Measurements from ENCODE around the gene KLHL42. TPM values are rescaled to one million over a fixed set of nuclear protein-coding genes. Genes with fewer than 3 reads are reported as not detected.
"Not testable (repeated sequence)": the region's sequence is repeated elsewhere in the genome, so short reads cannot be mapped to it uniquely, and the experiment has no call there.

KLHL42 gene
- total and polyA plus RNA-seq, 2 experiments from 2014 or later = 7.6 to 33.2 TPM

DNA sequence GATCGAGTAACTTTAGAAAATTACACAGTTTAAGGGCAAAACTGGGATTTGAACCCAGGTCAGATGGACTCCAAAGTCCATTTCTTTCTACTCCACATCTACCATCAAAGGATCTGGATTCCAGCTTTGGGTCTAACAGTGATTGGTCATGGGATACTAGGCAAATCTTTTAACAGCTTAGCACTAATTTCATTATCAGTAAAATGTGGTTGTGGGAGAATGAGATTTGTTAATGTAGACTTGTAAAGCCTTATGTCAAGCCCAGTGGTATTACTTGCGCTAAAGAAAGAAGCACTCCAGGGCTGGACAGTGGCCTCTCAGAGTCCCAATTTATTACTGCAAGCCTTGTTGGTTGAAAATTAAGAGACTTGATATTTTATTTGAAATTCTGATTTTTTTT, 65.2 kb downstream of the KLHL42 start (continued):
- TF ChIP-seq, protein P1, sequence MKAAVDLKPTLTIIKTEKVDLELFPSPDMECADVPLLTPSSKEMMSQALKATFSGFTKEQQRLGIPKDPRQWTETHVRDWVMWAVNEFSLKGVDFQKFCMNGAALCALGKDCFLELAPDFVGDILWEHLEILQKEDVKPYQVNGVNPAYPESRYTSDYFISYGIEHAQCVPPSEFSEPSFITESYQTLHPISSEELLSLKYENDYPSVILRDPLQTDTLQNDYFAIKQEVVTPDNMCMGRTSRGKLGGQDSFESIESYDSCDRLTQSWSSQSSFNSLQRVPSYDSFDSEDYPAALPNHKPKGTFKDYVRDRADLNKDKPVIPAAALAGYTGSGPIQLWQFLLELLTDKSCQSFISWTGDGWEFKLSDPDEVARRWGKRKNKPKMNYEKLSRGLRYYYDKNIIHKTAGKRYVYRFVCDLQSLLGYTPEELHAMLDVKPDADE (IDR thresholded peaks at IDR 0.05) = no peak
- TF ChIP-seq CREB1 (CRISPR knock-in tag; IDR thresholded peaks at IDR 0.05; ENCODE audit: low read depth) = no peak
- TF ChIP-seq, protein P2, sequence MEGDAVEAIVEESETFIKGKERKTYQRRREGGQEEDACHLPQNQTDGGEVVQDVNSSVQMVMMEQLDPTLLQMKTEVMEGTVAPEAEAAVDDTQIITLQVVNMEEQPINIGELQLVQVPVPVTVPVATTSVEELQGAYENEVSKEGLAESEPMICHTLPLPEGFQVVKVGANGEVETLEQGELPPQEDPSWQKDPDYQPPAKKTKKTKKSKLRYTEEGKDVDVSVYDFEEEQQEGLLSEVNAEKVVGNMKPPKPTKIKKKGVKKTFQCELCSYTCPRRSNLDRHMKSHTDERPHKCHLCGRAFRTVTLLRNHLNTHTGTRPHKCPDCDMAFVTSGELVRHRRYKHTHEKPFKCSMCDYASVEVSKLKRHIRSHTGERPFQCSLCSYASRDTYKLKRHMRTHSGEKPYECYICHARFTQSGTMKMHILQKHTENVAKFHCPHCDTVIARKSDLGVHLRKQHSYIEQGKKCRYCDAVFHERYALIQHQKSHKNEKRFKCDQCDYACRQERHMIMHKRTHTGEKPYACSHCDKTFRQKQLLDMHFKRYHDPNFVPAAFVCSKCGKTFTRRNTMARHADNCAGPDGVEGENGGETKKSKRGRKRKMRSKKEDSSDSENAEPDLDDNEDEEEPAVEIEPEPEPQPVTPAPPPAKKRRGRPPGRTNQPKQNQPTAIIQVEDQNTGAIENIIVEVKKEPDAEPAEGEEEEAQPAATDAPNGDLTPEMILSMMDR (conservative IDR thresholded peaks at IDR 0.05; ENCODE audit: low read depth in 2 of 2) = no peak
- TF ChIP-seq POLR2AphosphoS5 (IDR thresholded peaks at IDR 0.05; ENCODE audit: low read depth) = no peak
- no peak for TF ChIP-seq EZH2phosphoT487 (IDR thresholded peaks at IDR 0.05; ENCODE audit: unreplicated experiment)
- TF ChIP-seq JUNB (IDR thresholded peaks at IDR 0.05; ENCODE audit: unreplicated experiment) = no peak
- no peak for TF ChIP-seq ZNF331 (CRISPR knock-in tag; IDR thresholded peaks at IDR 0.05; ENCODE audit: low read depth)
- no peak for TF ChIP-seq ZNF114 (CRISPR knock-in tag; IDR thresholded peaks at IDR 0.05)
- no peak for TF ChIP-seq EZH2 (IDR thresholded peaks at IDR 0.05; ENCODE audit: low read depth, unreplicated experiment)

DNA sequence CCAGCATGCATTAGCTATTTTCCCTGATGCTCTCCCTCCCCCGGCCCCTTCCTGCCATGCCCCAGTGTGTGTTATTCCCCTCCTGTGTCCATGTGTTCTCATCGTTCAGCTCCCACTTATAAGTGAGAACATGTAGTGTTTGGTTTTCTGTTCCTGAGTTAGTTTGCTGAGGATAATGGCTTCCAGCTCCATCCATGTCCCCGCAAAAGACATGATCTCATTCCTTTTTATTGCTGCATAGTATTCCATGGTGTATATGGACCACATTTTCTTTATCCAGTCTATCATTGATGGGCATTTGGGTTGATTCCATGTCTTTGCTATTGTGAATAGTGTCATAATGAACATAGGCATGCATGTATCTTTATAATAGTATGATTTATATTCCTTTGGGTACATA, 65.7 kb downstream of the KLHL42 start:
- not testable (repeated sequence) for H3K79me2 ChIP-seq (replicated peaks; ENCODE audit: insufficient read depth); H3K27me3 ChIP-seq (ENCODE audit: insufficient read depth); H3K27me3 Mint-ChIP-seq (ENCODE audit: insufficient read depth, low read depth, poor library complexity); H3K9me3 Mint-ChIP-seq; H4K20me1 ChIP-seq (replicated peaks; ENCODE audit: insufficient read depth); H3K4me3 Mint-ChIP-seq; H3K36me3 ChIP-seq (ENCODE audit: insufficient read depth); DNase-seq (ENCODE audit: low spot score); H3K4me2 ChIP-seq; H3K27ac ChIP-seq (ENCODE audit: low read depth); H3K4me1 Mint-ChIP-seq; H3K36me3 Mint-ChIP-seq (ENCODE audit: low read depth); ATAC-seq; H3K4me3 ChIP-seq; H3K27ac Mint-ChIP-seq; H3K4me1 ChIP-seq (ENCODE audit: insufficient read depth); H3K9me2 ChIP-seq (ENCODE audit: insufficient read depth); H2AFZ ChIP-seq; H3F3A ChIP-seq (replicated peaks; ENCODE audit: low read depth)

DNA sequence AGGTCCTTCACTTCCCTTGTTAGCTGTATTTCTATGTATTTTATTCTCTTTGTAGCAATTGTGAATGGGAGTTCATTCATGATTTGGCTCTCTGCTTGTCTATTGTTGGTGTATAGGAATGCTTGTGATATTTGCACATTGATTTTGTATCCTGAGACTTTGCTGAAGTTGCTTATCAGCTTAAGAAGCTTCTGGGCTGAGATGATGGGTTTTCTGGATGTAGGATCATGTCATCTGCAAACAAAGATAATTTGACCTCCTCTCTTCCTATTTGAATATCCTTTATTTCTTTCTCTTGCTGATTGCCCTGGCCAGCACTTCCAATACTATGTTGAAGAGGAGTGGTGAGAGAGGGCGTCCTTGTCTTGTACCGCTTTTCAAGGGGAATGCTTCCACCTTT, 67.3 kb downstream of the KLHL42 start:
- H4K20me1 ChIP-seq (replicated peaks; ENCODE audit: insufficient read depth); H3K27me3 ChIP-seq (ENCODE audit: insufficient read depth); ATAC-seq; H3K4me2 ChIP-seq; H3K36me3 ChIP-seq (ENCODE audit: insufficient read depth); H3K79me2 ChIP-seq (replicated peaks; ENCODE audit: insufficient read depth); H3K9me3 Mint-ChIP-seq; H3K36me3 Mint-ChIP-seq (ENCODE audit: low read depth); DNase-seq (ENCODE audit: low spot score); H3K4me1 Mint-ChIP-seq; H3K9me2 ChIP-seq (ENCODE audit: insufficient read depth); H3K27me3 Mint-ChIP-seq (ENCODE audit: insufficient read depth, low read depth, poor library complexity); H2AFZ ChIP-seq; H3K4me1 ChIP-seq (ENCODE audit: insufficient read depth); H3K27ac ChIP-seq (ENCODE audit: low read depth); H3K27ac Mint-ChIP-seq; H3F3A ChIP-seq (replicated peaks; ENCODE audit: low read depth); H3K4me3 ChIP-seq; H3K4me3 Mint-ChIP-seq: not testable (repeated sequence)

All from GM23338 (cell line).